Transverse colon (tissue), 4 donors: ENCODE data around the gene TMEM158. TPM values are rescaled to one million over a fixed set of nuclear protein-coding genes. Genes with fewer than 3 reads are reported as not detected.

Source experiments
- DNase-seq: peaks from one replicate; pipeline ENCODE4 v3.0.0-alpha.2; 2019
- H3K27ac ChIP-seq, 4 donors: fragments of 200-600 bp; sonication (generic); 2 replicates each; pipeline ENCODE4 v1.5.1; 2016 to 2018; ENCODE audit warnings: inconsistent platforms in 4 of 4
- H3K27me3 ChIP-seq: fragments of 200-600 bp; sonication (generic); 2 replicates; pipeline ENCODE4 v1.5.1; 2017; ENCODE audit warnings: inconsistent platforms
- H3K36me3 ChIP-seq, 4 donors: fragments of 200-600 bp; sonication (generic); 2 replicates each; pipeline ENCODE4 v1.5.1; 2017 to 2019; ENCODE audit warnings: inconsistent platforms in 4 of 4
- H3K4me1 ChIP-seq, 4 donors: fragments of 200-600 bp; sonication (generic); 2 replicates each; pipeline ENCODE4 v1.5.1; 2017 to 2020; ENCODE audit warnings: inconsistent platforms in 4 of 4
- H3K4me3 ChIP-seq, 4 donors: fragments of 200-600 bp; sonication (generic); 1 replicate in 1 of 4; 2 replicates in 3 of 4; pipeline versions ENCODE4 v1.5.1 to v1.6.1; 2017 to 2019; ENCODE audit warnings: inconsistent platforms in 4 of 4
- H3K9me3 ChIP-seq, 2 donors: fragments of 200-600 bp; sonication (generic); 2 replicates each; pipeline ENCODE4 v1.5.1; 2017 to 2019; ENCODE audit warnings: inconsistent platforms in 2 of 2
- EP300 ChIP-seq: sonication (generic); formaldehyde crosslinking; IDR thresholded peaks from one replicate; pipeline ENCODE4 v1.6.1; 2017; ENCODE audit warnings: antibody characterized with exemption, low read depth
- POLR2A ChIP-seq: fragments of 450-650 bp; IDR thresholded peaks from one replicate; pipeline ENCODE4 v1.6.1; 2016; ENCODE audit warnings: antibody characterized with exemption, mild to moderate bottlenecking, moderate library complexity
- POLR2AphosphoS5 ChIP-seq, 3 donors: sonication (generic); formaldehyde crosslinking; IDR thresholded peaks; one replicate each; pipeline ENCODE4 v1.6.1; 2016; ENCODE audit warnings: antibody characterized with exemption in 3 of 3
- WGBS, 2 donors: methylation state at CpG; one replicate each; pipeline ENCODE4 v1.1.5; 2018; ENCODE audit warnings: low coverage in 1 of 2; 5-methylcytosine and 5-hydroxymethylcytosine counted together
- in situ Hi-C, 4 donors: fragments of 200-750 bp; cut with MboI; loops; one replicate each; pipeline versions ENCODE4 v1.15.0 to v1.15.1; 2017; ENCODE audit warnings: low sequenced_read_pairs in 3 of 4, low pct_ligation_motif_present in 1 of 4, low pct_unique_long_range_greater_than_20kb in 1 of 4
- intact Hi-C: fragments of 100-400 bp; cut with DNase I; formaldehyde crosslinking; loops from one replicate; pipeline ENCODE4 v1.15.1; 2023; ENCODE audit warnings: low total_unique reads
- total RNA-seq, 4 donors: library from RNA; depleted of rRNA; stranded (reverse); fragments of >200 nt; gene quantifications; one replicate each; pipeline ENCODE4 v1.1.0, GENCODE V29; 2016
- TF ChIP-seq, protein P1 (sequence below), 5 experiments: fragments of 200-600 bp in 3 of 5; fragments of 450-650 bp in 2 of 5; sonication (generic) in 3 of 5; IDR thresholded peaks; 1 replicate in 2 of 5; 2 replicates in 3 of 5; pipeline ENCODE4 v1.5.1; 2016 to 2017; ENCODE audit warnings: antibody characterized with exemption in 5 of 5, inconsistent platforms in 3 of 5, mild to moderate bottlenecking in 2 of 5, moderate library complexity in 1 of 5

TMEM158 gene
- total RNA-seq, 4 donors from 2014 or later, result 0.82 to 23.9 (median 1.7) TPM; not detected in 1

DNA sequence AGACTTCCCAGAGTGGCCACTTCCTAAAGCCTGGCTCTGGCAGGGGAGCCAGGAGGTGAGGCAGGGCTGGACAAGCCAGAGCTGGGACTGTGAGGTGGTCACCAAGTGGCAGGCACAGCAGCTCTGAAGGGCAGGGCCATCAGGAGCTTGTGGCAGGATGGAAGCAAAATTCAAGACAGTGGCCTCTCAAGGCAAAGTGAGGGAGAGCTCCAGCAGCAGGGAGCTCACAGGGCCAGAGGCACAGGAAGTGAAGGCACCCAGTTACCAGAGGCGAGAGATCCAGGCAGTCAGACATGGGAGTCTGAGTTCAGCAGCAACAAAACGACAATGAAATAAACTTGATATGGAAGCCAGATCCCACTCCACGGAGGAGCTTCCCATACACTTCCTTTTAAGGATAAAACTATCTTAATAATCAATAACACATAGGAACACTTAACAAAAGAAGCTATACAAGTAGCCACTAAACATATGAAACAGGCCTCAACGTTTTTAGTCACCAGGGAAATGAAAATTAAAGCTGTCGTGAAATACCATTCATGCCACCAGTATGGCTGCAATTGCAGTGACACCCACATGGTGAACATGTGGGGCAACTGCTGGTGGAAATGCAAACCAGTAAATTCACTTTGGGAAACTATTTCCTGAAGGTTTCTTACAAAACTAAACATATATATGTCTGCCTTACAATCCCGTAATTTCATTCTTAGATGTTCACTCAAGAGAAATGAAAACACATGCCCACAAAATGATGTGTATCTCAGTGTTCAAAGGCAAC lies 35.4 kb upstream of the TMEM158 start:
- Histone ChIP-seq H3K36me3 (no peaks in the 10 kb centered on the region), H3K9me3 (no peaks in the 10 kb centered on the region), H3K4me3 (no peak overlapping the region), H3K27ac (no peak overlapping the region), H3K27me3 (no peaks in the 10 kb centered on the region), H3K4me1 (no peaks in the 10 kb centered on the region)
- in situ Hi-C loops, result no loop called here
- TF ChIP-seq, protein P1, sequence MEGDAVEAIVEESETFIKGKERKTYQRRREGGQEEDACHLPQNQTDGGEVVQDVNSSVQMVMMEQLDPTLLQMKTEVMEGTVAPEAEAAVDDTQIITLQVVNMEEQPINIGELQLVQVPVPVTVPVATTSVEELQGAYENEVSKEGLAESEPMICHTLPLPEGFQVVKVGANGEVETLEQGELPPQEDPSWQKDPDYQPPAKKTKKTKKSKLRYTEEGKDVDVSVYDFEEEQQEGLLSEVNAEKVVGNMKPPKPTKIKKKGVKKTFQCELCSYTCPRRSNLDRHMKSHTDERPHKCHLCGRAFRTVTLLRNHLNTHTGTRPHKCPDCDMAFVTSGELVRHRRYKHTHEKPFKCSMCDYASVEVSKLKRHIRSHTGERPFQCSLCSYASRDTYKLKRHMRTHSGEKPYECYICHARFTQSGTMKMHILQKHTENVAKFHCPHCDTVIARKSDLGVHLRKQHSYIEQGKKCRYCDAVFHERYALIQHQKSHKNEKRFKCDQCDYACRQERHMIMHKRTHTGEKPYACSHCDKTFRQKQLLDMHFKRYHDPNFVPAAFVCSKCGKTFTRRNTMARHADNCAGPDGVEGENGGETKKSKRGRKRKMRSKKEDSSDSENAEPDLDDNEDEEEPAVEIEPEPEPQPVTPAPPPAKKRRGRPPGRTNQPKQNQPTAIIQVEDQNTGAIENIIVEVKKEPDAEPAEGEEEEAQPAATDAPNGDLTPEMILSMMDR (IDR thresholded peaks at IDR 0.05), result no peak
- no peak for TF ChIP-seq EP300
- TF ChIP-seq POLR2AphosphoS5 (IDR thresholded peaks at IDR 0.05), result no peak
- TF ChIP-seq POLR2A, result no peak
- 53 to 62% methylated on average over 4 to 6 of the region's 6 CpGs for WGBS, 2 donors
- intact Hi-C loops, result no loop called here
- DNase-seq, result no peak

DNA sequence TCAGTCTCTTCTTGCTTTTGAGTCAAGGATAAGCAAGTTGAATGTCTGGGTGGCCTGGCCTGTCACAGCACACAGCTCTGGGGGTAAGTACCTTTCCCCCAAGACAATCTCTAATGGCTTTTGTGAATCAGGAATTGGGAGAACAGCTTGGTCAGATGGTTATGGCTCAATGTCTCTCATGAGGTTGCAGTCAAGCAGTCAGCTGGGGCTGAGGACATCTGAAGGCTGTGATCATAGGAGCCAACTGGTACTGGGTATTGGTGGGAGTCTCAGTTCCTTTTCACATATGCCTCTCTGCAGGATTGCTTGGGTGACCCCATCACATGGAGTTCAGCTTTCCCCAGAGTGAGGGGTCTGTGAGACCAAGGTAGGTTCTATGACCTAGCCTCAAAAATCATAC lies 33.0 kb upstream of the TMEM158 start:
- DNase-seq, result no peak
- Histone ChIP-seq H3K4me1 (no peaks in the 10 kb centered on the region), H3K27me3 (no peaks in the 10 kb centered on the region), H3K9me3 (no peaks in the 10 kb centered on the region), H3K4me3 (no peak overlapping the region), H3K36me3 (no peaks in the 10 kb centered on the region), H3K27ac (no peak overlapping the region)
- in situ Hi-C loops, result no loop called here
- TF ChIP-seq POLR2AphosphoS5 (IDR thresholded peaks at IDR 0.05), result no peak
- intact Hi-C loops, result no loop called here

DNA sequence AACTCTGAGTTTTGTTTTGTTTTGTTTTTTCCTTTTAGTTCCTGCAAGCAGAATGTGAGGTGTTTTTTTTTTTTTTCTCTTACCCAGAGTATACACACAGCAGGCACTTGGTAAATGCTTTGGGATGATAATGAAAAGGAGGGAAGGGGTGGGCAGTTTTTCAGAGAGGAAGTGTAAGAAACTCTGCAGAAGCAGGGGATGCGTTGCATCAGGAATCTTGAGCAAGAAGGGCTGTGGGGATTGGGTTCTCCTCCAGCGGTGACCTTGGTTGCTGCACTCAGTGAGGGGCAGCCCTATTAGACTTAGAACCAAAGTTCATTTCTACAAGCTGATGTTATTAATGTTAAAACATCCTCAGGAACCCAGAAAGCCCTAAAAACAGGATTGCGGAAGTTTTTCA lies 32.2 kb upstream of the TMEM158 start:
- DNase-seq, result no peak
- Histone ChIP-seq H3K4me3 (no peak overlapping the region), H3K9me3 (no peaks in the 10 kb centered on the region), H3K4me1 (no peaks in the 10 kb centered on the region), H3K27me3 (no peaks in the 10 kb centered on the region), H3K27ac (no peak overlapping the region), H3K36me3 (no peaks in the 10 kb centered on the region)
- intact Hi-C loops, result no loop called here
- TF ChIP-seq POLR2A (no peak), EP300 (no peak), POLR2AphosphoS5 (IDR thresholded peaks at IDR 0.05) (no peak)
- TF ChIP-seq, protein P1 (IDR thresholded peaks at IDR 0.05), result no peak
- in situ Hi-C loops, result no loop called here
- whole genome bisulfite sequencing, 2 donors, result 53 to 87% methylated on average over 3 of the region's 3 CpGs

DNA sequence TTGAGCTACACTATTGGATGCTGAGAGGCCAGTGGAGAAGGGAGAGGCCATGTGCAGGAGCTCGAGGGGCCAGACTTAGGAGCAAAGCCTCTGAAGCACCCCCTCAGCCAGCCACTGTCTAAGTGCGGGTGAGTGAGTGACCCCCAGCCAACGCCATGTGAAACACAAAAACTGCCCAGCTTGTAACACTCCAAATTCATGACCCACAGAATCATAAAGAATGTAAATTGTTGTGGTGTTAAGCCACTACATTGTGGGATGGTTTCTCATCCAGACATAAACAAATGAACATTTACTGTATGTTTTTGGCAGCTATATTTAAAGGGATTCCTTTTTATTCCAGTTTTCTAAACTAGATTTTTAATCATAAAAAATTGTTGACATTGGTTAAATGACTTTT lies 27.2 kb upstream of the TMEM158 start:
- Histone ChIP-seq H3K27me3 (no peaks in the 10 kb centered on the region), H3K4me1 (no peaks in the 10 kb centered on the region), H3K9me3 (no peaks in the 10 kb centered on the region), H3K36me3 (no peaks in the 10 kb centered on the region), H3K4me3 (no peak overlapping the region), H3K27ac (no peak overlapping the region)
- intact Hi-C loops (no loop called here), in situ Hi-C loops (no loop called here)
- 77% methylated on average over 3 of the region's 3 CpGs; no CpG with 5 or more reads in 1 of the 2 donors for WGBS, 2 donors
- DNase-seq, result no peak
- TF ChIP-seq, protein P1 (IDR thresholded peaks at IDR 0.05), result no peak
- TF ChIP-seq EP300 (no peak), POLR2A (no peak), POLR2AphosphoS5 (IDR thresholded peaks at IDR 0.05) (no peak)

DNA sequence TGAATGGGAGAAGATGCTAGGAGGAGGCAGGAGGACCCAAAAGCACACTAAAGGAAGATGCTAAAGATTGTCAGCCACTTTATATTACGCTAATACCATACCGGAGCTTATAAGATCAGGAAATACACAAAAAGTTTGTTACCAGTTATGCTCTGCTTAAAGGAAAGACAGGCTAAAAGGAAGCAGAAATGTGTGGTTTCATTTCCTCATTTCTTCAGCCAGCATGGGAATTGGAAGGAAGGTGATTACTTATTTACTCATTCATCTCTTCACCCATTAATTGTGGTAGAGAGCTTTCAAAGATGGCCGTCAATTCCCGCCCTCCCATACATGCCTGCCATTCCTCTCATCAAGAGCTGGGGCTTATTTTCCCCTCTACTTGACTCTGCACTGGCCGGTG lies 26.7 kb upstream of the TMEM158 start:
- no peak for TF ChIP-seq POLR2A
- WGBS, 2 donors, result 73 to 83% methylated on average over 4 to 5 of the region's 5 CpGs
- no peak overlapping the region for H3K4me3 ChIP-seq
- H3K27me3 ChIP-seq, result no peaks in the 10 kb centered on the region
- no peaks in the 10 kb centered on the region for H3K9me3 ChIP-seq
- H3K4me1 ChIP-seq, result no peaks in the 10 kb centered on the region
- H3K27ac ChIP-seq, result no peak overlapping the region
- in situ Hi-C loops, result no loop called here
- intact Hi-C loops, result no loop called here
- DNase-seq, result no peak
- H3K36me3 ChIP-seq, result no peaks in the 10 kb centered on the region
